SJSA1 (cell line): ENCODE results near the gene PKP3. TPM values are rescaled to one million over a fixed set of nuclear protein-coding genes. Genes with fewer than 3 reads are reported as not detected.

Experiments used
- DNase-seq, 2 experiments: peaks; one replicate each; pipeline ENCODE4 v3.0.0-alpha.2; 2015 to 2020; ENCODE audit warnings: low spot score in 2 of 2, low read depth in 1 of 2
- H3K27ac ChIP-seq: fragments of 250-450 bp; sonication (Bioruptor Pico); 2 replicates; pipeline ENCODE4 v1.5.1; 2020; ENCODE audit warnings: mild to moderate bottlenecking, moderate library complexity
- H3K27me3 ChIP-seq: fragments of 250-450 bp; sonication (Bioruptor Pico); replicated peaks from 2 replicates; pipeline ENCODE4 v1.5.1; 2020; ENCODE audit warnings: mild to moderate bottlenecking, moderate library complexity
- H3K36me3 ChIP-seq: fragments of 250-450 bp; sonication (Bioruptor Pico); 2 replicates; pipeline ENCODE4 v1.5.1; 2020; ENCODE audit warnings: mild to moderate bottlenecking
- H3K4me1 ChIP-seq: fragments of 250-450 bp; sonication (Bioruptor Pico); replicated peaks from 2 replicates; pipeline ENCODE4 v1.6.1; 2021; ENCODE audit warnings: mild to moderate bottlenecking
- H3K4me3 ChIP-seq: fragments of 250-450 bp; sonication (Bioruptor Pico); 2 replicates; pipeline ENCODE4 v1.5.1; 2020; ENCODE audit warnings: mild to moderate bottlenecking
- H3K9me3 ChIP-seq: fragments of 250-450 bp; sonication (Bioruptor Pico); replicated peaks from 2 replicates; pipeline ENCODE4 v1.5.1; 2020; ENCODE audit warnings: mild to moderate bottlenecking
- total RNA-seq: library from RNA; depleted of rRNA; stranded (reverse); fragments of >200 nt; shearing (Covaris generic); gene quantifications from 2 replicates; pipeline ENCODE4 v1.2.3, GENCODE V29; 2014

The PKP3 gene
- total RNA-seq, 1 experiment from 2014 or later: 1.9 TPM

DNA sequence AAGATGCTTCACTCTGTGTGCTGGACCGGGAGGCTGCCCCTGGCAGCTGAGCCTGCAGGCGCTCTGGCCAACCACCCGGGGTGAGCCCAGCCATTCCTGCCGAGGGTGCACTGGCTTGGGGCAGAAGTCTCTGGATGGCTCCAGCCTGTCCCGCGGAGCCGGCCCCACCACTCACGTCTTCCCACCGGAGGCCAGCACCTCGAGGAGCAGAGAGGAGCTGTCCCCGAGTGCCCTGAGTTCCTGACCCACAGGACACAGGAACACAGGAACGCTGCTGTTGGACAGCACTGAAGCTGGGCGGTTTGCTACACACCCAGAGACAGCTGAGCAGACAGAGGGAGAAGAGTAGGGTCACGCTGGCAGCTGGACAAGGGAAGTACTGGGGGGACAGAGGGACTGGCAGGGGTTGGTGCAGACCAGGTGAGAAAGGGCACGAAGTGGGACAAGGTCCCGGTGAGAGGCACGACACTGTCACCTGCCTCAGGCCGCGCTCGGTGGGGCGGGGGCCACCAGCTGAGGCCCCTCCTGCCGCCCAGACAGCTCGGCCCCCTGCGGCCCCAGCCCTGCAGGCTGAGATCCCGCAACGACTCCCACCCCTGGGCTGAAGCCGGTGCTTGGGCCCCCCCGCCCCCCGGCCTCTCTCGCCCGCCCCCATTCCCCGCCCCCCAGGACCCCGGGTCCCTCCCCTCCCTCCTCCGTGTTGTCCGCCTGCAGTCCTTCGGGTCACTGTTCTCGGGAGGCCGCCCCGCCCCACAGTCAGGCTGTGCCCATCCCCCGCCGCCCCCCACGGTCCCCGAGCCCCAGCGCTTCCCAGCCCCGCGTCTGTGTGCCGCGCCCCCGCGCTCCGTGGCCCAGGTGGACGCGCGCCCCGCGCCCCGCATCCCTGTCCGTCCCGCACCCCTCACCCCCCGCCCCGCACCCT lies 25.3 kb upstream of the PKP3 start:
- no peak for DNase-seq

DNA sequence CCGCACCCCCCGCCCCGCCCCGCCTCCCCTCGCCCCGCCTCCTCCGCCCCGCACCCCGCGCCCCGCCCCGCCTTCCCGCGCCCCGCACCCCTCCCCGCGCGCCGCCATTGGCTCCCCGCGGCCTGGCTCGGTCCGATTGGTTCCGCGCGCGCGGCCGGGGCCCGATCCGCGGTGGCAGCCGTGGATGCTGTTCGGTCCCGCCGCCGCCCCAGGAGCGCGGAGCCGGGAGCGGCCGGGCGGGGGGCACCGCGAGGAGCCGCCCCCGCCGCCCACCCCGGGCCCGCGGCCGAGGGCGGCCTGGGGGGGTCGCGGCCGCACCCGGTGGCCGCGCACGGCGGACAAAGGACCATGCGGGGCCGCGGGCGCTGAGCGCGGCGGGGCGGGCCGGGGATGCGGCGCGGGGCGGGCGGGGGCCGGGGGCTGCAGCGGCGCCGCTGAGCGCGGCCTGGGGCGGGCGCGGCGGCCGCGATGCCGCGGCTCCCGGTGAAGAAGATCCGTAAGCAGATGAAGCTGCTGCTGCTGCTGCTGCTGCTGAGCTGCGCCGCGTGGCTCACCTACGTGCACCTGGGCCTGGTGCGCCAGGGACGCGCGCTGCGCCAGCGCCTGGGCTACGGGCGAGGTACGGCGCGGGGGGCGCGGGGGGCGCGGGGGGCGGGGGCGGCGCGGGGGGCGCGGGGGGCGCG lies 24.5 kb upstream of the PKP3 start, which contains the start of gene B4GALNT4:
B4GALNT4 (plus strand) TSS at position 164 of the 683 bp plus-strand sequence; CDS start at position 469, 305 bp downstream.
- DNase-seq: no peak
- no peak within 1 kb of the TSS for H3K27ac ChIP-seq

More for the DNA sequence above, 25.3 kb upstream of the PKP3 start:
- H3K27ac ChIP-seq: no peak overlapping the region
- no peaks in the 10 kb centered on the region for H3K36me3 ChIP-seq
- no peaks in the 10 kb centered on the region for H3K9me3 ChIP-seq
- H3K4me1 ChIP-seq: 0 out of 2 replicates have a peak, but pooled peaks cover 5% of the 10 kb centered on the region
- no peak overlapping the region for H3K4me3 ChIP-seq
- H3K27me3 ChIP-seq: peaks cover 65% of the 10 kb centered on the region

DNA sequence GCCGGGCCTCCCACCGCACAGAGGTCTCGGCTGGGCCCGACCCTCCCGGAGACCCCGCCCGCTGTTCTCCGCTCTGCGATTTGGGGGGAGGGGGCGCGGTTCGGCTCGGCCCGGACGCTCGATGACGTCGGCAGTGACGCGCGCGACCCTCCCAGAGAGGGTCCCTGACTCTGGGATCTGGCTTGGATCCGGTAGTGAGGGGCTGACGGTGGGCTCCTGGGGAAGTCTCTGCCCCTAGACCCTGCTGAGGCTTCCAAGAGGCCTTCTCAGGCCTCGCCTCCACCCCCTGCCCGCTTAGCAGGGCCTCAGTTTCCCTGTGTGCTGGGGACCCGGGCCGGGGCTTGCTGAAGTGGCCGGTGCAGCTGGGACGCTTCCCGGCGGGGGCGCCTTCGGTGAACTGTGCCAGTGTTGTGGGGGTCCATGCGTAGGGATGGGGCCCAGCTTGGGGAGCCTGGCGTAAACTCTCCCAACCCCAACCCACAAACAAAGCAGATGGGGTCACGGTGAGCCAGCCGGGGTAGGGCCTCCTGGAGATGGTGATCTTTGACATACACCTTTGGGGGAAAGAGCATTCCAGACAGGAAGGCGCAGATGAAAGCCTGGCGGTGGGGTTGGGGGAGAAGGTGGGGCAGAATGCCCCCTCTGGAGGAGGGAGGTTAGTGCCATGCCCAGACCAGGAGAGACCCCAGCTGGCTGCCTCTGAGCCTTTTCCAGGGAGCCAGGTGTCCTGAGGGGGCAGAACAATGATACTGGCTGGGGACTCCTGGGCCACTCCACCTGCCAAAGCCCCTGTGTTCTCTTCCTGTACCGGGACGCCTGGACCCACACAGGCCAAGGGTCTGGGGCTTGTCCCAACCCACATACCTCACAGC lies 23.7 kb upstream of the PKP3 start:
- no peaks in the 10 kb centered on the region for H3K36me3 ChIP-seq
- no peak overlapping the region for H3K27ac ChIP-seq
- no peak for DNase-seq
- H3K27me3 ChIP-seq: peaks cover 52% of the 10 kb centered on the region
- no peaks in the 10 kb centered on the region for H3K9me3 ChIP-seq
- no peaks in the 10 kb centered on the region for H3K4me1 ChIP-seq
- no peak overlapping the region for H3K4me3 ChIP-seq

More for the DNA sequence above, 24.5 kb upstream of the PKP3 start, which contains the start of gene B4GALNT4:
- 0 out of 2 replicates have a peak, but pooled peaks cover under 1% of the 10 kb centered on the region for H3K4me1 ChIP-seq
- no peaks in the 10 kb centered on the region for H3K36me3 ChIP-seq
- peaks cover 60% of the 10 kb centered on the region for H3K27me3 ChIP-seq
- H3K9me3 ChIP-seq: no peaks in the 10 kb centered on the region
- H3K4me3 ChIP-seq: no peak within 1 kb of the TSS

DNA sequence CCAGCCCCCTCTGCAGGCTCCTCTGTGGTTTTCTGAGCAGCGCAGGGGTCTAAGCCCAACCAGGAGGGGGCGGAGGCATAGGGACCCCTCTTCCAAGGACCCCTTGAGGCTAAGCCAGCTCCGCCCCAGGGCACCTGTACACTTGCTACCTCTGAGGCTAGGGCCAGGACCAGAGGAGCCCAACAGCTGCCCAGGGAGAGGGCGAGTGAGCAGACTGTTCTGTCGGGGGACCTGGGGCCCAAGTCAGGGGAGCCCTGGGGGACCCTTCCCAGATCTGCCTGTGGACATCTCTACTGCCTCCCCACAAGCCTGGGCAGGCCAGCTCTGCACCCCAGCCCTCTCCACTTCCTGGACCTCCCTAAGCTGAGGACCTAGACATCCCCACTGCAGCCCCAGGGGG lies 23.0 kb upstream of the PKP3 start:
- H3K27me3 ChIP-seq: peaks cover 46% of the 10 kb centered on the region
- no peaks in the 10 kb centered on the region for H3K9me3 ChIP-seq
- H3K36me3 ChIP-seq: no peaks in the 10 kb centered on the region
- H3K4me1 ChIP-seq: no peaks in the 10 kb centered on the region
- H3K4me3 ChIP-seq: no peak overlapping the region
- no peak for DNase-seq
- H3K27ac ChIP-seq: no peak overlapping the region

DNA sequence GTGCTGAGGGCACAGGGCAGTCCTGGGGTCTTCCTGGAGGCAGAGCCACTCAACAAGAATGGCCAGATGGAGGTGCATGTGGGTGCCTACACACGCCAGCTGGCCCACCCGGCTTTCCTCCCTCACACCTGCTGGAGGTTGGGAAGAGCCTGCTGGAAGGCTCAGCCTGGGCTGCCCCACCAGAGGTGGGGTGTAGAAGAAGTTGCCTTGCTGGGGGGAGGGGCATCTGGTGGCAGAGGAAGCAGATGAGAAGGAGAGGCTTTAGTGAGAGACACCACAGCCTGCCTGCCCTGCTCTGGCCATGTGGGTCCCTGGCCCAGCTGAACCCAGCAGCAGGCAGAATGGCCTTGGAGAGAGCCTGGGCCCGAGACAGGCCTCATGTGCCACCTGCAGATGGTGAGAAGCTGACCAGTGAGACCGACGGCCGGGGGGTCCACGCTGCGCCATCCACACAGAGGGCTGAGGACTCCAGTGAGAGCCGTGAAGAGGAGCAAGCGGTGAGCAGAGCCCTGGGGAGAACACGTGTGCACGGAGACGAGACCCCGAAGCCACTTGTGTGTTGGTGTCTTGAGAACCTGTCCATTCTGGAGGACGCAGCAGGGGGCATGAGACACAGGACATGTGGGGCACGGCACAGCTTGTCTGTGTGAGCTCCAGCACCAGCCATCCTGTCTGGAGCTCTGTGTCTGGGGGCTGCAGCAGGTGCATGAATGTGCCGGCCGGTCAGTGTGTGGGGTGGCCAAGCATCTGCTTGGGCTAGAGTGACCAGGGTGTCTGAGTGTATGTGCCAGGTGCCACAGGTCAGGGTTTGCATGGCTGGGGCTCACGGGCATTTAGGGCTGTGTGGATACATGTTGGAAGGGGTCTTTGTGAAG lies 22.1 kb upstream of the PKP3 start:
- Histone ChIP-seq H3K4me3 (no peak overlapping the region), H3K27me3 (peaks cover 40% of the 10 kb centered on the region), H3K27ac (no peak overlapping the region)

DNA sequence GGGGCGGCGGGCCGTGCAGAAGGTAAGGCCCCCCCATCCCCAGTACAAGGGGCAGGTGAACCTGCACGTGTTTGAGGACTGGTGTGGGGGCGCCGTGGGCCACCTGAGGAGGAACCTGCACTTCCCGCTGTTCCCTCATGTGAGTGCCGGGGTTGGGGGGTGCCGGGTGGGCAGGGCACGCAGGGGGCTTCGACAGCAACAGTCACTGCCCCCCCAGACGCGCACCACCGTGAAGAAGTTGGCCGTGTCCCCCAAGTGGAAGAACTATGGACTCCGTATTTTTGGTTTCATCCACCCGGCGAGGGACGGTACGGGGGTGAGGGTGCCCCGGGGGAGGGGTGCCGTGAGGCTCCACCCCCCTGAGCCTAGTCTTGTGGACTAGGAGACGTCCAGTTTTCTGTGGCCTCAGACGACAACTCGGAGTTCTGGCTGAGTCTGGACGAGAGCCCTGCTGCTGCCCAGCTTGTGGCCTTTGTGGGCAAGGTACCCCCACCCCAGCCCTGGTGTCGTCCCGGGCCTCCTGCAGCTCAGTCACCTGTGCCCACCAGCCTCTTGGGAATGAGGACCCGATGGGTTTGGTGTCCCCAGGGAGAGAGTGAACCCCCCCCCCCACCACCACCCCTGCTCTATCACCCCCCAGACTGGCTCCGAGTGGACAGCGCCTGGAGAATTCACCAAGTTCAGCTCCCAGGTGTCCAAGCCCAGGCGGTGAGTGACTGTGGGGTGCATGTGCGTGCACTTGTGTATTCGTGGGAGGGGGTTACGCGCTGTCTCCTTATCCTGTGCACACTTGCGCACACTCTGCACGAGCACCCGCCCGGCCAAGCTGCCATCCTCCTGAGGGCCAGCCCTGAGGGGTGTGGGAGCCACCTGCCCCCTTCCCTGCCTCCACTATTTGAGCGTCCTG lies 20.9 kb upstream of the PKP3 start:
- H3K4me3 ChIP-seq: no peak overlapping the region

More for the DNA sequence above, 22.1 kb upstream of the PKP3 start:
- Histone ChIP-seq H3K9me3 (no peaks in the 10 kb centered on the region), H3K36me3 (no peaks in the 10 kb centered on the region), H3K4me1 (no peaks in the 10 kb centered on the region)
- no peak for DNase-seq

DNA sequence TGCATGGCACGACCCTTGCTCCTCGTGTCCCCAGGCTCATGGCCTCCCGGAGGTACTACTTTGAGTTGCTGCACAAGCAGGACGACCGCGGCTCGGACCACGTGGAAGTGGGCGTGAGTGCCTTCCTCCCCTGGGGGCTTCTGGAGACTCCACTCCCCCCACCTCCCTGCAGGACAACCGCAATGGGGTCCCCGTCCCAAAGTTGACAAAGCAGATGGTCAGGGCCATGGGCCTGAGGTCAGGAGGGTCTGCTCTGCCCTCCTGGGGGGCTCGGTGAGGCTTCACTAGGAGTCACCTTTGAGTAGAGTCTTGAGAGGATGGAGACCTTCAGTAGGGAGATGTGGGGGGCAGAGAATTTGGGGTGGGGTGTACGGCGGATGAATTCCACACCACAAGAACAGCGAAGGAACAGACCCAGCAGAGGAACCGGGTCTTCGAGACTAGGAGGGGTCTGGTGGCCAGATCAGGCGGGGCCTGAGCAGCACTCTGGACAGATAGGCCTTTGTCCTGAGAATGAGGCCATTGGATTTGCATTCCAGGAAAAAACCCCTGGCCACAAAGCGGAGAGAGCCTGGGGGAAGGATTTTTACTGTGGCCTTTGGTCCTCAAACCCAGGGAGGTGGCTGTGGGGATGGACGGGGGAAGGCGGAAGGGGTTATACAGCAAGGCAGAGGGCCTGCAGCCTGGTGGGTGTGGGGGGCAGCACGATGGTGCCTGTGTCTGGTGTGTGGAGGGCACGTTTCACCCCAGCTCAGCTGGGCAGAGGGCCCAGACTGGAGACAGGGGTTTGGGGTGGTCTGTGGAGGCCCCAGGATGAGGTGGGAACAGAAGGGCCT lies 20.1 kb upstream of the PKP3 start:
- no peaks in the 10 kb centered on the region for H3K4me1 ChIP-seq
- H3K9me3 ChIP-seq: no peaks in the 10 kb centered on the region
- no peaks in the 10 kb centered on the region for H3K36me3 ChIP-seq
- H3K4me3 ChIP-seq: no peak overlapping the region
- H3K27me3 ChIP-seq: peaks cover 26% of the 10 kb centered on the region
- DNase-seq: no peak
- H3K27ac ChIP-seq: no peak overlapping the region

More for the DNA sequence above, 20.9 kb upstream of the PKP3 start:
- H3K36me3 ChIP-seq: no peaks in the 10 kb centered on the region
- H3K4me1 ChIP-seq: no peaks in the 10 kb centered on the region
- H3K27me3 ChIP-seq: peaks cover 32% of the 10 kb centered on the region
- no peak overlapping the region for H3K27ac ChIP-seq
- DNase-seq: no peak
- no peaks in the 10 kb centered on the region for H3K9me3 ChIP-seq

DNA sequence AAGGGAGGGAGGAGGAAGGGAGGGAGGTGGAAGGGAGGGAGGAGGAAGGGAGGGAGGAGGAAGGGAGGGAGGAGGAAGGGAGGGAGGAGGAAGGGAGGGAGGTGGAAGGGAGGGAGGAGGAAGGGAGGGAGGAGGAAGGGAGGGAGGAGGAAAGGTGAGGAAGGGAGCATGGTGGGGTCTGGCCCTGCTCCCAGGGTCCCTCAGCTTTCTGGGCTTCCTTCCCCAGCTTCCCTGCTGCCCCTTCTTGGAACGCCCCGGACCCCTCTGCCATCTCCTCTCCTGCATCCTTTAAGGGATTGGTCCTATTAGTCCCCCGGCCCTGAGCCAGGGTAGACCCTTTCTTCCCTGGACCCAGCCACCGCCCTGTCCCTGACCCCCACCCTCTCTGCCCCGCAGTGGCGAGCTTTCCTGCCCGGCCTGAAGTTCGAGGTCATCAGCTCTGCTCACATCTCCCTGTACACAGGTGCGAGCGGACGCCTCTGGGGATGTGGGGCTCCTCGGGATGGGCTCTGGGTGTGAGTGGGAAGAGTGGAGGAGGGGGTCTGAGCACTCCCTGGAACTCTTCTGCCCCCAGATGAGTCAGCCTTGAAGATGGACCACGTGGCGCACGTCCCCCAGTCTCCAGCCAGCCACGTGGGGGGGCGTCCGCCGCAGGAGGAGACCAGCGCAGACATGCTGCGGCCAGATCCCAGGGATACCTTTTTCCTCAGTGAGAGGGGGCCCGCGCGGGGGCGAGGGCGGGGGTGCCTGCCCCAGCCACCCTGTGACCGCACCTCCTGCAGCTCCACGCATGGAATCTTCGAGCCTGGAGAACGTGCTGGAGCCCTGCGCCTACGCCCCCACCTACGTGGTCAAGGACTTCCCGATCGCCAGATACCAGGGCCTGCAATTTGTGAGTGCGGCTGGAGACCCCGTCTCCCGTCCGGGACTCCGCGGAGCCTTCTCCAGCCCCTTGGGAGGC lies 18.7 kb upstream of the PKP3 start:
- H3K27ac ChIP-seq: no peak overlapping the region

DNA sequence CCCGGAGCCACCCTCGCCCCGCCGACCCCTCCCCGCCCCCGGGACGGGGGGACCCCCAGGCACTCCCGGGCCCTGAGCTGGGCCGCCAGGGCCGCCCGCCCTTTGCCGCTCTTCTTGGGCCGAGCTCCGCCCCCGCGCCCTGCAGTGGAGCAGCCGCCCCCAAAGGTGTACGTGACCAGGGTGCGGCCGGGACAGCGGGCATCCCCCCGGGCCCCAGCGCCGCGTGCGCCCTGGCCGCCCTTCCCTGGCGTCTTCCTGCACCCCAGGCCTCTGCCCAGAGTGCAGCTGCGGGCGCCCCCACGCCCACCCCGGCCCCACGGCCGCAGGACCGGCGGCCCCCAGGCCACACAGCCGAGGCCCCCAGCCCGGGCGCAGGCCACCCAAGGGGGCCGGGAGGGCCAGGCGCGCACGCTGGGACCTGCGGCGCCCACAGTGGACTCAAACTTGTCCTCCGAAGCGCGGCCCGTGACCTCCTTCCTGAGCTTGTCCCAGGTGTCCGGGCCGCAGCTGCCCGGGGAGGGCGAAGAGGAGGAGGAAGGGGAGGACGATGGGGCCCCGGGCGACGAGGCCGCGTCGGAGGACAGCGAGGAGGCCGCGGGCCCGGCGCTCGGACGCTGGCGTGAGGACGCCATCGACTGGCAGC lies 17.4 kb upstream of the PKP3 start:
- H3K9me3 ChIP-seq: no peaks in the 10 kb centered on the region
- no peaks in the 10 kb centered on the region for H3K4me1 ChIP-seq
- H3K36me3 ChIP-seq: no peaks in the 10 kb centered on the region
- DNase-seq: no peak
- H3K27me3 ChIP-seq: peaks cover 8% of the 10 kb centered on the region
- no peak overlapping the region for H3K27ac ChIP-seq
- no peak overlapping the region for H3K4me3 ChIP-seq

More for the DNA sequence above, 18.7 kb upstream of the PKP3 start:
- Histone ChIP-seq H3K4me3 (no peak overlapping the region), H3K4me1 (no peaks in the 10 kb centered on the region), H3K27me3 (peaks cover 21% of the 10 kb centered on the region), H3K9me3 (no peaks in the 10 kb centered on the region), H3K36me3 (no peaks in the 10 kb centered on the region)
- DNase-seq: no peak

DNA sequence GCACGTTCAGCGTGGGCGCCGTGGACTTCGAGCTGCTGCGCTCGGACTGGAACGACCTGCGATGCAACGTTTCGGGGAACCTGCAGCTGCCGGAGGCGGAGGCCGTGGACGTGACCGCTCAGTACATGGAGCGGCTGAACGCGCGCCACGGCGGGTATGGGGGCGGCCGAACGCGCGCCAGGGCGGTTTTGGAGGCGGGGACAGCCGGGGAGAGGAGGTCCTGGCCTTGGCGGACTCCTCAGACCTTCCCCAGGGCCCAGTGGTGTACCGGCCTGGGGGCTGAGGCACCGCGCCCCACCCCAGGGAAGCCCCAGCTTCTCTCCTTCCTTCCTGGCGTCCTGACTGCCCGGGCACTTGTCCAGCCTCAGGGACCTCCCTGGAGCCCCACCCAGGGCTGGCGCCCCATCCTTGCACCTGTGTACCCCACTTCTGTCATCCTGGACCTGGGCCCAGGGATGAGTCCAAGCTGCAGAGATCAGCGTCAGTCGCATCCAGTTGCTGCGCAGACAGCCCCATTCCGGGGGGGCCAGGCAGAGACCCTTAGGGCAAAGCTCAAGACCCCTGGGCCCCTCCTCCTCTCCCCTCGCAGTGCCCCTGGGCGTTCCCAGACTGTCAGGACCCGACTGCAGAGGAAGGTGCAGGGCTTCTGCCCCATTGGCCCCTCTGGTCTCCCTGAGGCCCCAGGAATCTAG lies 16.7 kb upstream of the PKP3 start:
- Histone ChIP-seq H3K36me3 (no peaks in the 10 kb centered on the region), H3K4me3 (no peak overlapping the region), H3K9me3 (no peaks in the 10 kb centered on the region), H3K27ac (no peak overlapping the region), H3K27me3 (peaks cover 1% of the 10 kb centered on the region; the same call in 1 of the 2 replicates), H3K4me1 (no peaks in the 10 kb centered on the region)
- DNase-seq: no peak
